Breast epithelium (tissue), 4 donors: ENCODE measurements around the gene TMIE. TPM values are rescaled to one million over a fixed set of nuclear protein-coding genes. Genes with fewer than 3 reads are reported as not detected.
A peak's percentile ranks its signal among the peaks of the same experiment; 100 is the strongest.

Experiments
- DNase-seq, 2 donors: peaks; one replicate each; pipeline ENCODE4 v3.0.0-alpha.2; 2019; ENCODE audit warnings: low spot score in 2 of 2
- H3K27ac ChIP-seq, 2 donors: fragments of 200-600 bp; sonication (generic) in 1 of 2; one replicate each; pipeline ENCODE4 v1.5.1; 2016 to 2019; ENCODE audit warnings: mild to moderate bottlenecking in 1 of 2
- H3K27me3 ChIP-seq, 2 donors: fragments of 200-600 bp; sonication (generic) in 1 of 2; one replicate each; pipeline versions ENCODE4 v1.5.1 to v1.6.0; 2017 to 2019; ENCODE audit warnings: control low read depth in 1 of 2, mild to moderate bottlenecking in 1 of 2
- H3K36me3 ChIP-seq: fragments of 200-600 bp; one replicate; pipeline ENCODE4 v1.5.1; 2019
- H3K4me1 ChIP-seq, 2 donors: fragments of 200-600 bp; sonication (generic); one replicate each; pipeline ENCODE4 v1.5.1; 2016 to 2019; ENCODE audit warnings: control low read depth in 1 of 2
- H3K4me3 ChIP-seq, 3 donors: fragments of 200-600 bp; sonication (generic); 1 replicate in 2 of 3; 2 replicates in 1 of 3; pipeline ENCODE4 v1.5.1; 2016 to 2019; ENCODE audit warnings: mild to moderate bottlenecking in 3 of 3, moderate library complexity in 2 of 3
- H3K9me3 ChIP-seq, 2 donors: fragments of 200-600 bp; sonication (generic) in 1 of 2; one replicate each; pipeline ENCODE4 v1.5.1; 2016 to 2019; ENCODE audit warnings: control low read depth in 1 of 2
- CTCF ChIP-seq, 3 donors: fragments of 450-650 bp; IDR thresholded peaks; one replicate each; pipeline ENCODE4 v1.5.1; 2016 to 2017; ENCODE audit warnings: antibody characterized with exemption in 3 of 3, mild to moderate bottlenecking in 3 of 3, moderate library complexity in 3 of 3
- POLR2A ChIP-seq: fragments of 450-650 bp; IDR thresholded peaks from one replicate; pipeline ENCODE4 v1.6.1; 2016; ENCODE audit warnings: antibody characterized with exemption, mild to moderate bottlenecking, moderate library complexity
- POLR2AphosphoS5 ChIP-seq, 3 donors: sonication (generic); formaldehyde crosslinking; IDR thresholded peaks; one replicate each; pipeline ENCODE4 v1.6.1; 2017; ENCODE audit warnings: antibody characterized with exemption in 3 of 3
- intact Hi-C: fragments of 100-400 bp; cut with DNase I; formaldehyde crosslinking; loops from one replicate; pipeline ENCODE4 v1.15.1; 2023; ENCODE audit warnings: low total_unique reads
- total RNA-seq, 3 donors: library from RNA; depleted of rRNA; stranded (reverse); fragments of >200 nt; gene quantifications; one replicate each; pipeline ENCODE4 v1.1.0, GENCODE V29; 2016

TMIE gene
- total RNA-seq, 3 donors from 2014 or later = not detected

GRCh38 chr3:46660003-46660402 lies 41.2 kb upstream of the TMIE start:
- Histone ChIP-seq H3K4me1 (peaks cover 4 to 10% of the 10 kb centered on the region in 2 donors), H3K36me3 (no peaks in the 10 kb centered on the region), H3K27ac (no peak overlapping the region), H3K9me3 (no peaks in the 10 kb centered on the region), H3K4me3 (no peak overlapping the region), H3K27me3 (no peaks in the 10 kb centered on the region)
- intact Hi-C loops = no loop called here
- DNase-seq = no peak
- TF ChIP-seq POLR2AphosphoS5 (IDR thresholded peaks at IDR 0.05) (no peak), POLR2A (no peak), CTCF (IDR thresholded peaks at IDR 0.05) (no peak)

GRCh38 chr3:46660543-46661523 lies 40.4 kb upstream of the TMIE start:
- H3K36me3 ChIP-seq = no peaks in the 10 kb centered on the region
- DNase-seq = peak in 1 of 2 donors; percentile 53
- H3K4me3 ChIP-seq = no peak overlapping the region
- H3K27ac ChIP-seq = no peak overlapping the region
- no peak for TF ChIP-seq POLR2AphosphoS5 (IDR thresholded peaks at IDR 0.05)
- TF ChIP-seq CTCF (IDR thresholded peaks at IDR 0.05) = no peak
- TF ChIP-seq POLR2A = no peak
- no peaks in the 10 kb centered on the region for H3K9me3 ChIP-seq
- peaks cover 4 to 10% of the 10 kb centered on the region in 2 donors for H3K4me1 ChIP-seq
- no peaks in the 10 kb centered on the region for H3K27me3 ChIP-seq
- intact Hi-C loops = no loop called here

GRCh38 chr3:46661776-46662766 lies 39.1 kb upstream of the TMIE start:
- Histone ChIP-seq H3K27me3 (no peaks in the 10 kb centered on the region), H3K36me3 (no peaks in the 10 kb centered on the region), H3K4me3 (no peak overlapping the region), H3K4me1 (peaks cover 4 to 10% of the 10 kb centered on the region in 2 donors), H3K27ac (no peak overlapping the region), H3K9me3 (no peaks in the 10 kb centered on the region)
- intact Hi-C loops = no loop called here
- DNase-seq = no peak
- TF ChIP-seq CTCF (IDR thresholded peaks at IDR 0.05) (no peak), POLR2A (no peak), POLR2AphosphoS5 (IDR thresholded peaks at IDR 0.05) (no peak)

- TF ChIP-seq POLR2AphosphoS5 (IDR thresholded peaks at IDR 0.05) (no peak), CTCF (IDR thresholded peaks at IDR 0.05) (no peak), POLR2A (no peak)
These were observed 38.2 kb upstream of the TMIE start for GRCh38 chr3:46662771-46663551.

More at GRCh38 chr3:46662771-46663551, 38.2 kb upstream of the TMIE start:
- H3K4me1 ChIP-seq = peaks cover 4 to 10% of the 10 kb centered on the region in 2 donors
- H3K27ac ChIP-seq = no peak overlapping the region
- H3K36me3 ChIP-seq = no peaks in the 10 kb centered on the region
- DNase-seq = peak in 1 of 2 donors; percentile 33
- no peaks in the 10 kb centered on the region for H3K9me3 ChIP-seq
- no peaks in the 10 kb centered on the region for H3K27me3 ChIP-seq
- H3K4me3 ChIP-seq = no peak overlapping the region
- intact Hi-C loops = no loop called here
